GM12878 (cell line): Measurements from ENCODE around the gene CDK5RAP1.

Source experiments
- ETV6 ChIP-seq, 2 experiments: fragments of 450-650 bp in 1 of 2; IDR thresholded peaks in 1 of 2; conservative IDR thresholded peaks in 1 of 2; 2 replicates each; pipeline ENCODE4 v1.6.1; 2014; ENCODE audit warnings: antibody characterized with exemption in 1 of 2, borderline replicate concordance in 1 of 2, low read depth in 1 of 2, mild to moderate bottlenecking in 1 of 2, moderate library complexity in 1 of 2
- EZH2 ChIP-seq: IDR thresholded peaks from 2 replicates; pipeline ENCODE4 v1.6.1; 2012; ENCODE audit warnings: low read depth, mild to moderate bottlenecking, control low read depth, inconsistent platforms, low read length, borderline replicate concordance; ENCODE audit not compliant: control insufficient read depth
- FOXM1 ChIP-seq: IDR thresholded peaks from 2 replicates; pipeline ENCODE4 v1.6.1; 2012; ENCODE audit warnings: low read depth, mild to moderate bottlenecking, inconsistent platforms, low read length, moderate library complexity
- IKZF2 ChIP-seq, 2 experiments: fragments of 450-650 bp; IDR thresholded peaks; 2 replicates each; pipeline ENCODE4 v1.6.1; 2017; ENCODE audit warnings: mild to moderate bottlenecking in 2 of 2, moderate library complexity in 2 of 2
- MXI1 ChIP-seq: fragments of 150-350 bp; IDR thresholded peaks from 2 replicates; pipeline ENCODE4 v1.6.1; 2011; ENCODE audit warnings: low read depth, mild to moderate bottlenecking, inconsistent platforms, low read length, improper control_type of control experiment
- POLR2AphosphoS2 ChIP-seq: IDR thresholded peaks from 2 replicates; pipeline ENCODE4 v1.6.1; 2011; ENCODE audit warnings: low read depth, mild to moderate bottlenecking, low read length, improper control_type of control experiment, moderate library complexity
- SIN3A ChIP-seq: IDR thresholded peaks from 2 replicates; pipeline ENCODE4 v1.6.1; 2012; ENCODE audit warnings: low read depth, low read length, improper control_type of control experiment
- SMAD1 ChIP-seq: fragments of 450-650 bp; IDR thresholded peaks from 2 replicates; pipeline ENCODE4 v1.6.1; 2018; ENCODE audit warnings: mild to moderate bottlenecking, low read depth; ENCODE audit not compliant: partially characterized antibody
- SP1 ChIP-seq: IDR thresholded peaks from one replicate; pipeline ENCODE4 v1.6.1; 2011; ENCODE audit warnings: low read depth, low read length
- TAF1 ChIP-seq: IDR thresholded peaks from 2 replicates; pipeline ENCODE4 v1.6.1; 2011; ENCODE audit warnings: mild to moderate bottlenecking, low read depth, low read length, borderline replicate concordance
- TF ChIP-seq, protein P1 (sequence below): IDR thresholded peaks from 2 replicates; pipeline ENCODE4 v1.6.1; 2011; ENCODE audit warnings: borderline replicate concordance, low read depth, mild to moderate bottlenecking, moderate library complexity, mixed read lengths, low read length; ENCODE audit not compliant: insufficient read depth; ENCODE audit errors: extremely low read length
- TF ChIP-seq, protein P2 (sequence below), 3 experiments: IDR thresholded peaks in 2 of 3; conservative IDR thresholded peaks in 1 of 3; 2 replicates each; pipeline ENCODE4 v1.5.1; 2011; ENCODE audit warnings: low read depth in 3 of 3, low read length in 3 of 3, mild to moderate bottlenecking in 3 of 3, control low read depth in 2 of 3, moderate library complexity in 2 of 3, inconsistent platforms in 1 of 3, mixed read lengths in 1 of 3; ENCODE audit not compliant: control insufficient read depth in 2 of 3, insufficient read depth in 1 of 3; ENCODE audit errors: extremely low read depth in 1 of 3
- TF ChIP-seq, protein P3 (sequence below): fragments of 450-650 bp; formaldehyde crosslinking; IDR thresholded peaks from 2 replicates; pipeline ENCODE4 v1.4.0; 2022; ENCODE audit warnings: mild to moderate bottlenecking, moderate library complexity
- TF ChIP-seq, protein P4 (sequence below): IDR thresholded peaks from 2 replicates; pipeline ENCODE4 v1.6.1; 2012; ENCODE audit warnings: low read length, inconsistent platforms

DNA sequence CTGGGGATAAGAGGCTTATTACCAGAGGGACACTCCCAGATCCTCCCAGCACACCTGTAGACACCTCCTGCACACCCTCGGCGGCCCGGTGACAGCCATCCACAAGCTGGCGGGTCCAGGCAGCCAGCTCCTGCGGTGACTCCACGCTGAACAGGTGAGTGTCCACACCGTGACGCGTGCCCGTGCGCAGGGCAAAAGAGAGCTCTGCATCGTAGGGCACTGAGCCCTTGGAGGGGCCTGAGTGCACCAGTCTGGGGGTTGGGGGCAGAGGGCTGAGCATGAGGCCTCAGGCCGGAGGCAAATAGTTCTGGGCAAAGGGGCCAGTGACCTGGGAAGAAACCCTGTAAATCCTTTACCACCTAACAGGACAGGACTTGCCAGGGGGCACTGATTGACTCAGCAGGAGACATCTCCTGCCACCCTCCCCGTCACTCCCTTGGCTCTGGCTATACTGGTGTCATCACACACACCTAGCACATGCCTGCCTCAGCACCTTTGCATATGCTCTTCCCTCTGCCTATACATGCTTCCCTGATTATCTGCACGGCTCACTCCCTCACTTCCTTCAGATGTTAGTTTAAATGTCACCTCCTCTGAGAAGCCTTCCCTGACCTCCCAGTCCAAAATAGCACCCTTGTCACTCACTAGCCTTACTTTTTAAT lies 8.9 kb upstream of the CDK5RAP1 start:
- TF ChIP-seq SP1 (no peak), EZH2 (no peak), SMAD1 (no peak), ETV6 (conservative IDR thresholded peaks at IDR 0.05 in 1 of 2, IDR thresholded peaks at IDR 0.05 in 1 of 2; ENCODE audit: borderline replicate concordance in 1 of 2, low read depth in 1 of 2) (no peak), POLR2AphosphoS2 (no peak), FOXM1 (no peak), SIN3A (no peak), MXI1 (no peak), TAF1 (no peak), IKZF2 (IDR thresholded peaks at IDR 0.05) (no peak)
- TF ChIP-seq, protein P1, sequence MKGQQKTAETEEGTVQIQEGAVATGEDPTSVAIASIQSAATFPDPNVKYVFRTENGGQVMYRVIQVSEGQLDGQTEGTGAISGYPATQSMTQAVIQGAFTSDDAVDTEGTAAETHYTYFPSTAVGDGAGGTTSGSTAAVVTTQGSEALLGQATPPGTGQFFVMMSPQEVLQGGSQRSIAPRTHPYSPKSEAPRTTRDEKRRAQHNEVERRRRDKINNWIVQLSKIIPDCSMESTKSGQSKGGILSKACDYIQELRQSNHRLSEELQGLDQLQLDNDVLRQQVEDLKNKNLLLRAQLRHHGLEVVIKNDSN, result no peak
- TF ChIP-seq, protein P2, sequence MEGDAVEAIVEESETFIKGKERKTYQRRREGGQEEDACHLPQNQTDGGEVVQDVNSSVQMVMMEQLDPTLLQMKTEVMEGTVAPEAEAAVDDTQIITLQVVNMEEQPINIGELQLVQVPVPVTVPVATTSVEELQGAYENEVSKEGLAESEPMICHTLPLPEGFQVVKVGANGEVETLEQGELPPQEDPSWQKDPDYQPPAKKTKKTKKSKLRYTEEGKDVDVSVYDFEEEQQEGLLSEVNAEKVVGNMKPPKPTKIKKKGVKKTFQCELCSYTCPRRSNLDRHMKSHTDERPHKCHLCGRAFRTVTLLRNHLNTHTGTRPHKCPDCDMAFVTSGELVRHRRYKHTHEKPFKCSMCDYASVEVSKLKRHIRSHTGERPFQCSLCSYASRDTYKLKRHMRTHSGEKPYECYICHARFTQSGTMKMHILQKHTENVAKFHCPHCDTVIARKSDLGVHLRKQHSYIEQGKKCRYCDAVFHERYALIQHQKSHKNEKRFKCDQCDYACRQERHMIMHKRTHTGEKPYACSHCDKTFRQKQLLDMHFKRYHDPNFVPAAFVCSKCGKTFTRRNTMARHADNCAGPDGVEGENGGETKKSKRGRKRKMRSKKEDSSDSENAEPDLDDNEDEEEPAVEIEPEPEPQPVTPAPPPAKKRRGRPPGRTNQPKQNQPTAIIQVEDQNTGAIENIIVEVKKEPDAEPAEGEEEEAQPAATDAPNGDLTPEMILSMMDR (IDR thresholded peaks at IDR 0.05 in 2 of 3, conservative IDR thresholded peaks at IDR 0.05 in 1 of 3; ENCODE audit: control insufficient read depth in 2 of 3, extremely low read depth in 1 of 3, insufficient read depth in 1 of 3, low read depth in 3 of 3, low read length in 3 of 3), result no peak
- TF ChIP-seq, protein P3, sequence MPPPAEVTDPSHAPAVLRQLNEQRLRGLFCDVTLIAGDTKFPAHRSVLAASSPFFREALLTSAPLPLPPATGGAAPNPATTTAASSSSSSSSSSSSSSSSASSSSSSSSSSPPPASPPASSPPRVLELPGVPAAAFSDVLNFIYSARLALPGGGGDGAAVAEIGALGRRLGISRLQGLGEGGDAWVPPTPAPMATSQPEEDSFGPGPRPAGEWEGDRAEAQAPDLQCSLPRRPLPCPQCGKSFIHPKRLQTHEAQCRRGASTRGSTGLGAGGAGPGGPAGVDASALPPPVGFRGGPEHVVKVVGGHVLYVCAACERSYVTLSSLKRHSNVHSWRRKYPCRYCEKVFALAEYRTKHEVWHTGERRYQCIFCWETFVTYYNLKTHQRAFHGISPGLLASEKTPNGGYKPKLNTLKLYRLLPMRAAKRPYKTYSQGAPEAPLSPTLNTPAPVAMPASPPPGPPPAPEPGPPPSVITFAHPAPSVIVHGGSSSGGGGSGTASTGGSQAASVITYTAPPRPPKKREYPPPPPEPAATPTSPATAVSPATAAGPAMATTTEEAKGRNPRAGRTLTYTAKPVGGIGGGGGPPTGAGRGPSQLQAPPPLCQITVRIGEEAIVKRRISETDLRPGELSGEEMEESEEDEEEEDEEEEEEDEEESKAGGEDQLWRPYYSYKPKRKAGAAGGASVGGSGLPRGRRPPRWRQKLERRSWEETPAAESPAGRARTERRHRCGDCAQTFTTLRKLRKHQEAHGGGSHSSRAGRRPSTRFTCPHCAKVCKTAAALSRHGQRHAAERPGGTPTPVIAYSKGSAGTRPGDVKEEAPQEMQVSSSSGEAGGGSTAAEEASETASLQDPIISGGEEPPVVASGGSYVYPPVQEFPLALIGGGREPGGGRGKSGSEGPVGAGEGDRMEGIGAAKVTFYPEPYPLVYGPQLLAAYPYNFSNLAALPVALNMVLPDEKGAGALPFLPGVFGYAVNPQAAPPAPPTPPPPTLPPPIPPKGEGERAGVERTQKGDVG (CRISPR knock-in tag), result no peak
- TF ChIP-seq, protein P4, sequence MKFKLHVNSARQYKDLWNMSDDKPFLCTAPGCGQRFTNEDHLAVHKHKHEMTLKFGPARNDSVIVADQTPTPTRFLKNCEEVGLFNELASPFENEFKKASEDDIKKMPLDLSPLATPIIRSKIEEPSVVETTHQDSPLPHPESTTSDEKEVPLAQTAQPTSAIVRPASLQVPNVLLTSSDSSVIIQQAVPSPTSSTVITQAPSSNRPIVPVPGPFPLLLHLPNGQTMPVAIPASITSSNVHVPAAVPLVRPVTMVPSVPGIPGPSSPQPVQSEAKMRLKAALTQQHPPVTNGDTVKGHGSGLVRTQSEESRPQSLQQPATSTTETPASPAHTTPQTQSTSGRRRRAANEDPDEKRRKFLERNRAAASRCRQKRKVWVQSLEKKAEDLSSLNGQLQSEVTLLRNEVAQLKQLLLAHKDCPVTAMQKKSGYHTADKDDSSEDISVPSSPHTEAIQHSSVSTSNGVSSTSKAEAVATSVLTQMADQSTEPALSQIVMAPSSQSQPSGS, result no peak
